Fibroblast of lung (primary cell): ENCODE results near the gene DDX6. TPM values are rescaled to one million over a fixed set of nuclear protein-coding genes. Genes with fewer than 3 reads are reported as not detected.
"Not testable (repeated sequence)": the region's sequence is repeated elsewhere in the genome, so short reads cannot be mapped to it uniquely, and the experiment has no call there.

ENCODE experiments used
- DNase-seq, 2 donors: peaks; one replicate each; pipeline versions ENCODE4 v3.0.0 to v3.0.0-alpha.2; 2010; ENCODE audit warnings: low read depth in 2 of 2
- H2AFZ ChIP-seq: 2 replicates; pipeline ENCODE4 v1.5.1; 2012; ENCODE audit warnings: low read length, control low read depth, inconsistent platforms
- H3K27ac ChIP-seq: 2 replicates; pipeline ENCODE4 v1.5.1; 2011; ENCODE audit warnings: low read length, control low read depth; ENCODE audit not compliant: insufficient read depth
- H3K27me3 ChIP-seq: 2 replicates; pipeline ENCODE4 v1.5.1; 2011; ENCODE audit warnings: mild to moderate bottlenecking, low read length; ENCODE audit not compliant: control insufficient read depth, insufficient read depth
- H3K36me3 ChIP-seq: 2 replicates; pipeline ENCODE4 v1.5.1; 2011; ENCODE audit warnings: low read length; ENCODE audit not compliant: control insufficient read depth, insufficient read depth
- H3K4me1 ChIP-seq: 2 replicates; pipeline ENCODE4 v1.5.1; 2011; ENCODE audit warnings: low read length; ENCODE audit not compliant: control insufficient read depth, insufficient read depth; ENCODE audit errors: extremely low read depth
- H3K4me2 ChIP-seq: 2 replicates; pipeline ENCODE4 v1.5.1; 2011; ENCODE audit warnings: low read length, control low read depth; ENCODE audit not compliant: insufficient read depth; ENCODE audit errors: extremely low read depth
- H3K4me3 ChIP-seq, 4 experiments: fragments of 200-600 bp in 1 of 4; sonication (generic) in 1 of 4; replicated peaks in 1 of 4; 2 replicates each; pipeline ENCODE4 v1.5.1; 2011 to 2016; ENCODE audit warnings: low read length in 4 of 4, low read depth in 3 of 4, mild to moderate bottlenecking in 3 of 4, control low read depth in 2 of 4, inconsistent platforms in 1 of 4, mixed read lengths in 1 of 4; ENCODE audit not compliant: insufficient read depth in 1 of 4; ENCODE audit errors: control extremely low read depth in 1 of 4
- H3K79me2 ChIP-seq: 2 replicates; pipeline ENCODE4 v1.5.1; 2012; ENCODE audit warnings: mild to moderate bottlenecking, low read length, inconsistent platforms; ENCODE audit not compliant: control insufficient read depth, insufficient read depth
- H3K9ac ChIP-seq: 2 replicates; pipeline ENCODE4 v1.5.1; 2011; ENCODE audit warnings: mild to moderate bottlenecking, low read length, control low read depth; ENCODE audit not compliant: insufficient read depth
- H3K9me3 ChIP-seq: 2 replicates; pipeline ENCODE4 v1.5.1; 2012; ENCODE audit warnings: low read depth, low read length; ENCODE audit not compliant: control insufficient read depth, insufficient read depth
- H4K20me1 ChIP-seq: 2 replicates; pipeline ENCODE4 v1.5.1; 2011; ENCODE audit warnings: low read length; ENCODE audit not compliant: control insufficient read depth, insufficient read depth; ENCODE audit errors: extremely low read depth
- EZH2 ChIP-seq: IDR thresholded peaks from 2 replicates; pipeline ENCODE4 v1.5.1; 2012; ENCODE audit warnings: low read length, control low read depth, mild to moderate bottlenecking; ENCODE audit errors: missing control alignments
- polyA plus RNA-seq, 2 donors: library from polyadenylated mRNA; depleted of rRNA in 1 of 2; stranded (reverse) in 1 of 2; unstranded in 1 of 2; fragments of >200 nt; gene quantifications; 2 replicates each; pipeline ENCODE4 v1.2.1, GENCODE V29; 2011 to 2012; ENCODE audit warnings: missing spikeins in 1 of 2
- total RNA-seq: library from RNA; depleted of rRNA; stranded (reverse); fragments of >200 nt; gene quantifications from 2 replicates; pipeline ENCODE4 v1.2.1, GENCODE V29; 2014
- TF ChIP-seq, protein P1 (sequence below), 2 donors: IDR thresholded peaks in 1 of 2; conservative IDR thresholded peaks in 1 of 2; 1 replicate in 1 of 2; 2 replicates in 1 of 2; pipeline ENCODE4 v1.5.1; 2011 to 2012; ENCODE audit warnings: low read length in 2 of 2, control low read depth in 1 of 2, inconsistent platforms in 1 of 2, low read depth in 1 of 2, mild to moderate bottlenecking in 1 of 2

DDX6 gene
- total and polyA plus RNA-seq, 2 donors (not counting 1 experiment from before 2014, with no cell fraction given): 91.2 to 105 TPM

DNA sequence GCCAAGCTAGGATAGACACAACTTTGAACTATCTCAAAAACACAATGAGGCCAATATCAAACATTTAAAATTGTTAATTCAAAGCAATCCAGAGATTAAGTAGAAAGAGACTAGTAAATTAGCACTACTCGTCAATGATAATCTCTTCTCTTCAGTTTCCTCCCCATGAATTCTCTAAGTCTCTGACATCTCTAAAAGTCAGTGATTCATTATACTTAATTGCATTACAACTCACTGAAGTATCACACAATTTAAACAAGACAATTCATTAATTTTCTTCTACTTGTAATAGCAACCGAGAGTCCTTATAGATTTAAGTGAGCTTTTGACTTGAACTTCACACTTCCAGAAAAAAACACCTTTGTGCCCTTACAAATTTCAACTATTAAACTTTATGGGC, 4.3 kb downstream of the DDX6 start:
- Histone ChIP-seq H3K4me3 (peak overlapping the region in 1 of 4 experiments; percentile 34), H3K4me2 (peak overlapping the region; percentile 2), H3K4me1 (peaks cover 5% of the 10 kb centered on the region), H3K27me3 (no peaks in the 10 kb centered on the region), H3K9ac (no peak overlapping the region), H3K9me3 (no peaks in the 10 kb centered on the region), H4K20me1 (no peaks in the 10 kb centered on the region), H3K36me3 (peaks cover 4% of the 10 kb centered on the region), H3K79me2 (peaks cover 90% of the 10 kb centered on the region), H2AFZ (no peak overlapping the region), H3K27ac (no peak overlapping the region)
- TF ChIP-seq, protein P1, sequence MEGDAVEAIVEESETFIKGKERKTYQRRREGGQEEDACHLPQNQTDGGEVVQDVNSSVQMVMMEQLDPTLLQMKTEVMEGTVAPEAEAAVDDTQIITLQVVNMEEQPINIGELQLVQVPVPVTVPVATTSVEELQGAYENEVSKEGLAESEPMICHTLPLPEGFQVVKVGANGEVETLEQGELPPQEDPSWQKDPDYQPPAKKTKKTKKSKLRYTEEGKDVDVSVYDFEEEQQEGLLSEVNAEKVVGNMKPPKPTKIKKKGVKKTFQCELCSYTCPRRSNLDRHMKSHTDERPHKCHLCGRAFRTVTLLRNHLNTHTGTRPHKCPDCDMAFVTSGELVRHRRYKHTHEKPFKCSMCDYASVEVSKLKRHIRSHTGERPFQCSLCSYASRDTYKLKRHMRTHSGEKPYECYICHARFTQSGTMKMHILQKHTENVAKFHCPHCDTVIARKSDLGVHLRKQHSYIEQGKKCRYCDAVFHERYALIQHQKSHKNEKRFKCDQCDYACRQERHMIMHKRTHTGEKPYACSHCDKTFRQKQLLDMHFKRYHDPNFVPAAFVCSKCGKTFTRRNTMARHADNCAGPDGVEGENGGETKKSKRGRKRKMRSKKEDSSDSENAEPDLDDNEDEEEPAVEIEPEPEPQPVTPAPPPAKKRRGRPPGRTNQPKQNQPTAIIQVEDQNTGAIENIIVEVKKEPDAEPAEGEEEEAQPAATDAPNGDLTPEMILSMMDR (conservative IDR thresholded peaks at IDR 0.05 in 1 of 2, IDR thresholded peaks at IDR 0.05 in 1 of 2; ENCODE audit: low read depth in 1 of 2, low read length in 2 of 2): no peak
- TF ChIP-seq EZH2: no peak
- DNase-seq: no peak

DNA sequence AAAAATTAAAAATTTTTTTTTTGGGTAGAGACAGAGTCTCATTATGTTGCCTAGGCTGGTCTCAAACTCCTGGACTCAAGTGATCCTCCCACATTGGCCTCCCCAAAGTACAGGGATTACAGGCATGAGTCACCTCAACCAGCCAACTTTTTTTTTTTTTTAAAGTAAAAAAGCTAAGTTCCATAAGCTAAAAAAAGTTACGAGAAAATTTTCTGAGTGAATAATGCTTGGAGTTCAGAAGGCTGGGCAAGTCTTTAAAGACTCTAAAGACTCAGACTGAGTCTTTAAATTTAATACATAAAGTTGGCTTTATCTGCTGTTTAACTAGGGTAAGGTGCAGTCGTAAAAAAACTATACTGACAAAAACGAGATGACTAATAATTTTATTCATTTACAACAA, 5.6 kb downstream of the DDX6 start:
- H3K9me3 ChIP-seq: no peaks in the 10 kb centered on the region
- H3K27me3 ChIP-seq: no peaks in the 10 kb centered on the region
- TF ChIP-seq, protein P1 (conservative IDR thresholded peaks at IDR 0.05 in 1 of 2, IDR thresholded peaks at IDR 0.05 in 1 of 2; ENCODE audit: low read depth in 1 of 2, low read length in 2 of 2): no peak
- no peak for TF ChIP-seq EZH2
- H3K4me1 ChIP-seq: peaks cover 5% of the 10 kb centered on the region
- no peak overlapping the region for H2AFZ ChIP-seq
- no peak overlapping the region for H3K4me3 ChIP-seq
- H3K36me3 ChIP-seq: peaks cover 7% of the 10 kb centered on the region
- H3K27ac ChIP-seq: no peak overlapping the region
- H3K4me2 ChIP-seq: peak overlapping the region; percentile 51
- H4K20me1 ChIP-seq: no peaks in the 10 kb centered on the region
- H3K9ac ChIP-seq: no peak overlapping the region
- peaks cover 99% of the 10 kb centered on the region for H3K79me2 ChIP-seq
- peak; percentile 23 to 39 for DNase-seq

DNA sequence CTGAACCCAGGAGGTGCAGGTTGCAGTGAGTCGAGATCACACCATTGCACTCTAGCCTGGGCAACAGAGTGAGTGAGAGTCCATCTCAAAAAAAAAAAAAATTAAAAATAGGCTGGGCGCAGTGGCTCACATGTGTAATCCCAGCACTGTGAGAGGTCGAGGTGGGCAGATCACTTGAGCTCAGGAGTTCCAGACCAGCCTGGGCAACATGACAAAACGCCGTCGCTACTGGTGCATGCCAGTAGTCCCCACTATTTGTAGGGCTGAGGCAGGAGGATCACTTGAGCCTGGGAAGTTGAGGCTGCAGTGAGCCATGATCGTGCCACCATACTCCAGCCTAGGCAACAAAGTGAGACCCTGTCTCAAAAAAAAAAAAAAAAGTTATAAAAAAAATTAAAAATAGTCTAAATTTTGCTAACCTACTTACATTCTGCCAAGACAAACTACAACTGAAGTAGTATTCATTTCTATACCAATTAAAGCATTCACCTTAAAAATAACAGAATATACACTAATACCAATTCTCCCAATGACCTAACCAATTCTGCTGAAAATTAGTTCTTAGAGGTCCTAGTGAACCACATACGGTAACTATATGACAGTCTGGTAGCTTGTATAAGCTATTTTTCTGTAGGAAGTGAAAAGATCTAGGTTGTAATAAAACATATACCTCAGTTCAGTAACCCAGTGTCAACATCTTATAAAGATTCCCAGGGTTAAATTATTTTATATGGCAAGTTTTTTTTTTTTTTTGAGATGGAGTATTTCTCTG, 7.1 kb downstream of the DDX6 start:
- TF ChIP-seq, protein P1 (conservative IDR thresholded peaks at IDR 0.05 in 1 of 2, IDR thresholded peaks at IDR 0.05 in 1 of 2; ENCODE audit: low read depth in 1 of 2, low read length in 2 of 2): no peak
- no peak for TF ChIP-seq EZH2
- DNase-seq: no peak
- H3K27ac ChIP-seq: no peak overlapping the region
- no peak overlapping the region for H3K9ac ChIP-seq
- no peaks in the 10 kb centered on the region for H3K27me3 ChIP-seq
- H3K9me3 ChIP-seq: no peaks in the 10 kb centered on the region
- peaks cover 91% of the 10 kb centered on the region for H3K79me2 ChIP-seq
- H3K36me3 ChIP-seq: peaks cover 14% of the 10 kb centered on the region
- H3K4me1 ChIP-seq: peaks cover 5% of the 10 kb centered on the region
- no peak overlapping the region for H3K4me3 ChIP-seq
- no peak overlapping the region for H3K4me2 ChIP-seq
- no peaks in the 10 kb centered on the region for H4K20me1 ChIP-seq
- no peak overlapping the region for H2AFZ ChIP-seq

DNA sequence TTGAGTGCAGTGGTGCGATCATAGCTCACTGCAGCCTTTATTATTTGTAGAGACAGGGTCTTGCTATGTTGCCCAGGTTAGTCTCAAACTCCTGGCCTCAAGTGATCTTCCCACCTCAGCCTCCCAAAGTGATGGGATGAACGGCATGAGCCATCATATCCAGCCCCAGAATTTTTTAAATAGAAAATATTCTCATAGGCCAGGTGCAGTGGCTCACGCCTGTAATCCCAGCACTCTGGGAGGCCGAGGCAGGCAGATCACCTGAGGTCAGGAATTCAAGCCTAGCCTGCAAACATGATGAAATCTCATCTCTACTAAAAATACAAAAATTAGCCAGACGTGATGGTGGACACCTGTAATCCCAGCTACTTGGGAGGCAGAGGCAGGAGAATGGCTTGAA, 7.6 kb downstream of the DDX6 start:
- not testable (repeated sequence) for DNase-seq, H3K27me3 ChIP-seq, H3K27ac ChIP-seq, H3K4me3 ChIP-seq, H4K20me1 ChIP-seq, H2AFZ ChIP-seq, H3K9me3 ChIP-seq, H3K9ac ChIP-seq, H3K4me2 ChIP-seq, H3K4me1 ChIP-seq
- peaks cover 91% of the 10 kb centered on the region for H3K79me2 ChIP-seq
- H3K36me3 ChIP-seq: peaks cover 14% of the 10 kb centered on the region
